Effector memory CD8-positive, alpha-beta T cell (primary cell): ENCODE results near the gene FIGN.

Source experiments
- ATAC-seq: fragments of 150-1000 bp; cut with Tn5 transposase; replicated peaks from 2 replicates; pipeline ENCODE4 v1.10.0; 2021; ENCODE audit warnings: mild to moderate bottlenecking, moderate library complexity
- DNase-seq, 3 experiments: peaks; one replicate each; pipeline ENCODE4 v3.0.0; 2021
- H3K27ac Mint-ChIP-seq, 2 donors: one replicate each; pipeline ENCODE4 v1.8.0; 2022; ENCODE audit warnings: mild to moderate bottlenecking in 2 of 2, mixed read lengths in 2 of 2, moderate library complexity in 2 of 2
- H3K27me3 Mint-ChIP-seq, 2 donors: one replicate each; pipeline ENCODE4 v1.8.0; 2022; ENCODE audit warnings: mixed read lengths in 2 of 2
- H3K36me3 Mint-ChIP-seq: one replicate; pipeline ENCODE4 v1.8.0; 2022; ENCODE audit warnings: mild to moderate bottlenecking, moderate library complexity, mixed read lengths; ENCODE audit not compliant: insufficient read depth
- H3K4me1 Mint-ChIP-seq, 2 donors: one replicate each; pipeline ENCODE4 v1.8.0; 2022; ENCODE audit warnings: low read depth in 2 of 2, mixed read lengths in 2 of 2
- H3K4me3 Mint-ChIP-seq, 2 donors: one replicate each; pipeline ENCODE4 v1.8.0; 2022; ENCODE audit warnings: mild to moderate bottlenecking in 2 of 2, mixed read lengths in 2 of 2, moderate library complexity in 2 of 2
- H3K9me3 Mint-ChIP-seq, 2 donors: one replicate each; pipeline ENCODE4 v1.8.0; 2022; ENCODE audit warnings: mixed read lengths in 2 of 2

The FIGN gene

DNA sequence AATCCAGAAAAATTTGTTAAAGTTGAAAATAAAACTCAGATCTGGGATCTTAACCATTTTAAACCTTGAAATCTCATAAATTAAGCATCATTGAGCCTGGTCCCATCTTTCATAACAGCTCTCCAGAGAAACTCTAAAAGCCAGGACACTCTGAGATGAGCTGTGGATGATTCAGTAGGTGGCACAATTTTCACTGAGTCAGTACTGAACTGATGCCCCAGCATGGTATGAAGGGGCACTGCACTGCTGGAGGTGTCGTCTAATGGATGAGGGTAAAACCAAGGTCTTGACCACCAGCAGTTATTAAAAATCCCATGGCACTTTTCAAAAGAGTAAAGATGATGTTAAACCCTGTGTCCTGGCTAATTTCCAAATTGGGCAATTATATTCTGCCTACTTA lies 170.6 kb downstream of the FIGN start:
- no peak overlapping the region for H3K27ac Mint-ChIP-seq
- H3K36me3 Mint-ChIP-seq: no peaks in the 10 kb centered on the region
- H3K4me1 Mint-ChIP-seq: no peaks in the 10 kb centered on the region
- H3K9me3 Mint-ChIP-seq: peaks cover 0 to 3% of the 10 kb centered on the region in 2 donors
- no peaks in the 10 kb centered on the region for H3K27me3 Mint-ChIP-seq
- no peak for ATAC-seq
- no peak for DNase-seq
- H3K4me3 Mint-ChIP-seq: no peak overlapping the region

DNA sequence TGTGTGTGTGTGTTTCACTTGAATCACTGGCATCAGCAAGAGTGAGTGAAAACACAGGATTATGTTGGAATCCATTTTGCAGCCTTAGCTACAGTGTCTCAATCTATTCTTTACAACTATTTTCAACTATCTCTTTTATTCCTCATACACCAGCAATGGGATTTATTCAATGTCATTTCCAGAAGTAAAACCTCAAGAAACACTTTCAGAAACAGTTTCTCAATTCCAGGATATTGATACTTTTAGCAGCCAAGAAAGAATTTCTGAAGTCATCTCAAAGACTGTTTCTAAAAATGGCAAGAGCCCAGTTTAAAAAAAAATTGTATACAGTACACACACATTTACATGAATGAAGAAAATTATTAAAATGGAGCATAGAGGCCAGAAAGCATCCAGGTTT lies 171.6 kb downstream of the FIGN start:
- Mint-ChIP-seq H3K27ac (no peak overlapping the region), H3K36me3 (no peaks in the 10 kb centered on the region), H3K4me3 (no peak overlapping the region), H3K9me3 (peaks cover 0 to 4% of the 10 kb centered on the region in 2 donors), H3K27me3 (no peaks in the 10 kb centered on the region), H3K4me1 (no peaks in the 10 kb centered on the region)
- DNase-seq (no peak), ATAC-seq (no peak)

DNA sequence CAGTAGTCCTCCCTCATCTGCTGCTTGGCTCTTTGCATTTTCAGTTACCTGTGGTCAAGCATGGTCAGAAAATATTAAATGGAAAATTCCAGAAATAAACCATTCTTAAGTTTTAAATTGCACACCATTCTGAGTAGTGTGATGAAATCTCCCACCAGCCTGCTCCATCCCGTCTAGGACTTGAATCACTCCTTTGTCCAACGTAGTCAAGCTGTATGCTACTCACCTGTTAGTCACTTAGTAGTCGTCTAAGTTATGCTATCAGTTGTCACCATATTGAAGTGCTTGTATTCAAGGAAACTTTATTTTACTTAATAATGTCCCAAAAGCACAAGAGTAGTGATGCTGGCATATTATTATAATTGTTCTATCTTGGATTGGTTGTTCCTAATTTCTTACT lies 172.5 kb downstream of the FIGN start:
- Mint-ChIP-seq H3K9me3 (peaks cover 0 to 4% of the 10 kb centered on the region in 2 donors), H3K4me3 (no peak overlapping the region), H3K27ac (no peak overlapping the region), H3K36me3 (no peaks in the 10 kb centered on the region), H3K27me3 (no peaks in the 10 kb centered on the region), H3K4me1 (no peaks in the 10 kb centered on the region)
- DNase-seq (no peak), ATAC-seq (no peak)

DNA sequence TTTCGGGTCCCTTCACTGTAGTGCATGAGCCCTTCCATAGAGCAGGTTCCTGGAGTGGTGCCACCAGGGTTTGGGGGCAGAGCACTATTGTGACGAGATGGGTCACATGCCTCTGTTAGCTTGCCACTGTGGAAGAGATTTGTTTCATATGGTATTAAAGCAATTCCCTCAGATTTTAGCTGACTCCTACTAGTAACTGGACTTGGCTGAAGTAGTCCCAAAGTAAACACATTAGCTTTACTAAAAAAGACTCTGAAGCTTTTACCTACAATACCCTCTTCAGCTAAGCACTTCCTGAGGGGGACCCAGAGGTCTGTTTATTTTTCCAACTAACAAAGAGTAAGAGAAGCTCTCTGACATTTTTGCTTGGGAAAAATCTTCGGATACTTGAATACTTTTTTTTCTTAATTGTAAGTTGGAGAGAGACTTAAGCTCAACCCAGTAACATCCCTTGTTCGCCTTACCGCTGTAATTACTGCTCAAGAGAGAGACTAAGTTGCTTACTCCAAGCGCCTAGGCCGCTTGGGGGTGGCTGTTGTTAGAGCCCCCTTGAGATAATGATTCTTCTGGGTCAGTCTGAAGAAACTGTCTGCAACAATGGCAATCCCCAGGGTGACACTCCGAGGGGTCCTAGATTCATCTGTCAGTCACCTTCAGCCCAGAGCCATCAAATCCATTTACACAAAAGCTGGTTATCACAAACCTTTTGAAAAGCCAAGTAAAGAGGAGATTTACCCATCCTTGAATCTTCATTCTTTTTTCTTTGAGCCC lies 177.4 kb downstream of the FIGN start:
- no peaks in the 10 kb centered on the region for H3K27me3 Mint-ChIP-seq
- DNase-seq (no peak), ATAC-seq (no peak)
- H3K4me1 Mint-ChIP-seq: no peaks in the 10 kb centered on the region
- no peaks in the 10 kb centered on the region for H3K36me3 Mint-ChIP-seq
- peaks cover 0 to 4% of the 10 kb centered on the region in 2 donors for H3K9me3 Mint-ChIP-seq
- H3K27ac Mint-ChIP-seq: no peak overlapping the region
- H3K4me3 Mint-ChIP-seq: no peak overlapping the region

DNA sequence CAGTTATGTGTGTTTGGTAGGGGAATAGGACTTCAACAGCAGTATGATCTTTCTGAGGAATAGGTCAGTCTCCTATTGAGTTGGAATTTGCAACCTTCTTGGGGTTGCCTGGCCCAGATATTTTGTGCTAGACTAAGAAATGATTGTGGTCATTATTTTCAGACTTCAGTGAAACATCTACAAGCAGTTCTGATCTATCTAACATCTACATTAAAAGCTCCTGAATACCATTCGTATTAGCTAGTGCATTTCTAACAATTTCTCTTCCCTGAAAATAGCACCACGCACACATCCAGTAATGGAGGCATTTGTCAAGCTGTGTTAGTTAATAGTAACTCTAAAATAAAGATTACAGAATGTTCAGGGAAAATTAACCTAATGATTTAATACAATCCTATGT lies 179.3 kb downstream of the FIGN start:
- Mint-ChIP-seq H3K4me3 (no peak overlapping the region), H3K36me3 (no peaks in the 10 kb centered on the region), H3K27ac (no peak overlapping the region), H3K4me1 (no peaks in the 10 kb centered on the region), H3K9me3 (peaks cover 0 to 4% of the 10 kb centered on the region in 2 donors), H3K27me3 (no peaks in the 10 kb centered on the region)
- ATAC-seq (no peak), DNase-seq (no peak)

DNA sequence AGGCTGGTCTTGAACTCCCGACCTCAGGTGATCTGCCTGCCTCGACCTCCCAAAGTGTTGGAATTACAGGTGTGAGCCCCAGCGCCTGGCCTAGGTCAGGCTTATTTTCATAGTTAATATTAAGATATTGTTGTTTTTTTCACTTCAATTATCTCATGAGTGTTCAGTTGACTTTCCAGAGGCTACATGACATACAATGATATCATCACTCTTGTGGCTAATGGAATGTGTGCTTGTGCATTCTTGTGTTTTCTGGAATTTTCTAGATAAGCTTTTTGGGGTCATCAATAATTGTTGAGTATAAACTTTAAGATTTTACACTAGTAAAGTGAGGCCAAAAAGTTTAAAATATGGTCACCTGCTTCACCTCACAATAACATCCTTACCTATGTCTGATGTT lies 180.9 kb downstream of the FIGN start:
- no peak overlapping the region for H3K27ac Mint-ChIP-seq
- peaks cover 0 to 1% of the 10 kb centered on the region in 2 donors for H3K9me3 Mint-ChIP-seq
- no peaks in the 10 kb centered on the region for H3K36me3 Mint-ChIP-seq
- no peaks in the 10 kb centered on the region for H3K4me1 Mint-ChIP-seq
- no peaks in the 10 kb centered on the region for H3K27me3 Mint-ChIP-seq
- DNase-seq (no peak), ATAC-seq (no peak)
- no peak overlapping the region for H3K4me3 Mint-ChIP-seq

DNA sequence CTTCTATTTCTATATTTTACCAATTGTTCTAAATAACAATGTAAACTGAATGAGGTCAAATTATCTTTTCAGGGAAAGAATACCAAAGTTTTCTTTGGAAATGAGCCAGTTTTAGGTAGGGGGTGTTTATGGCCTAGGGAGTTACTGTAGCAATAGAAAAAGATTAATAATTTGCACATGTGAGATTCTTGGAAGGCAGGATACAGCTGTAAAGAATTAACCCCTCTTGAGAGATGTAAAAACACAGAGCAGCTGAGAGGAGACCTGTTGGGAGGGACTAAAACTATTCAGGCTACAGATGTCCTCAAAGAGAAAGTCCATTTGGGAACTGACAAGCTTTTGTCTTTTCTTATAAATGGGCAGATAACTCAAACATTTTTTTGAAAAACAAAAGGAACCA lies 182.2 kb downstream of the FIGN start:
- Mint-ChIP-seq H3K27me3 (no peaks in the 10 kb centered on the region), H3K4me3 (no peak overlapping the region), H3K27ac (no peak overlapping the region), H3K9me3 (peaks cover 0 to 1% of the 10 kb centered on the region in 2 donors), H3K4me1 (no peaks in the 10 kb centered on the region), H3K36me3 (no peaks in the 10 kb centered on the region)
- no peak for ATAC-seq
- DNase-seq: no peak

DNA sequence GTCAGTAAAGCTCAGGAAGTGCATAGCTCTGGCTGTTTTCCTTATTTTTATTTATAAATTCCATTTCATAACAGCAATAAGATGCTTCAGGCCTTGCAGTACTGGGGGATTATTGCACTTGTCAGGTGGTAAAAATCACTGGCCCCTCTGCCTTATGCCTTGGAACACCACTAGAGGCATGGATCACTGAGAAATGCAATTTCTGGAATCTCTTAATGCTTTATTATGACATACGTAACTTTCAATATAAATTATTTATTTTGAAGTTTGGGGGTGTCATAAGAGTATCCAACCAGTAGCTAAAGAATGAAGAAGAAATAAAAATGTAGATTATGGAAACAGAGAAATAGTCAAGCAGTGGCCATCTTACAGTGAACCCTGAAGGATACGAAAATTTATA lies 183.1 kb downstream of the FIGN start:
- no peak overlapping the region for H3K27ac Mint-ChIP-seq
- no peaks in the 10 kb centered on the region for H3K27me3 Mint-ChIP-seq
- no peaks in the 10 kb centered on the region for H3K36me3 Mint-ChIP-seq
- ATAC-seq (no peak), DNase-seq (no peak)
- no peaks in the 10 kb centered on the region for H3K4me1 Mint-ChIP-seq
- peaks cover 0 to 1% of the 10 kb centered on the region in 2 donors for H3K9me3 Mint-ChIP-seq
- H3K4me3 Mint-ChIP-seq: no peak overlapping the region

DNA sequence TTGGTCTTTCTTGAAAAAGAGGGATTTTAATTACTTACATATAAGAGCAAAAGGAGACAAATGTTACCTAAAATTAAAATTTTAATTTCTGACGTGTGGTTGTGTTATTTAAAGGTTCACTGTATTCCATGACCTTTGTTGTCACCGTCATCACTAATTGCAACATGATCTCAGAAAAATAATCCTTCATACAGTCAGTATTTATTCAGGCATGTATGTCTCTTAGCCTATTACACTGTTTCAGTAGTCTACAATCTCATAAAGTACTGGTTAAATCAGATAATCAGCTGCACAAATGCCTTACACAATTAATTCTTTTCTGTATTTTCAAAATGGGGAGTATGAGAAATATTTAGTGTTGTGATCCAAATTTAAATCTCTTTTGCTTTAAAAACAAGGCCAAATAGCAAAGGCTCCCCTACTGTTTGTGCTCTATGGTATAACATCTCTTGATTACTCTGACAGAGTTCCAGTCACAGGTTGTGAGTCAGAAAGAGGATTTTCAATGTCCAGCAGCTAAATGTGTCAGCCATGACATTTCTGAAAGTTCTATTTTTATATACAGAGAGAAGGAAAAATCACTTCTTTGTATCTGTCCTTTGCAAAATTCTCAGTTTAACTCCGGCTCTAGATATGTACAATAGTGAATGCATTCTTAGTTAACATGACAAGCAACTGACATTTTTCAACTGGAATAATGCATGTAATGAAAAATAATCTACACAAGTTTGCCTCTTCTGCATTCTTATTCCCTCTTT lies 184.0 kb downstream of the FIGN start:
- Mint-ChIP-seq H3K27me3 (no peaks in the 10 kb centered on the region), H3K27ac (no peak overlapping the region), H3K4me3 (no peak overlapping the region), H3K36me3 (no peaks in the 10 kb centered on the region), H3K9me3 (peaks cover 0 to 4% of the 10 kb centered on the region in 2 donors), H3K4me1 (no peaks in the 10 kb centered on the region)
- ATAC-seq (no peak), DNase-seq (no peak)

DNA sequence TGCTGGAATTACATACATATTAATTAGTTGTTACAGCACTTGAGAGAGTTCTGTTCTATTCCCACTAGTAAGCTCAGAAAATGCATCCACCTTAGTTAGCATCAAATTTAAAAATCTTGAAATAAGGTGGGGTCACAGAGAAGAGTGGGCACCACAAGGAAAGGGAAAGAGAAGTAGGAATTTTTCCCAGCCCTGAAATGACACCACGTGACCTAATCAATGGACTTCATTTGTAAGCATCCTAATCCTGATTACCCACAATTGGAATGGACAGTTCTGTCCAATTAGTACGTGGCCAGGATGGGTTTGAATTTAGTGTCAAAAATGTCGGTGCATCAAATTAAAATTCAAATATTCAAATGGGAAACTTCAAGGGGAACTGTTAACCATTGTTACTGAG lies 186.8 kb downstream of the FIGN start:
- ATAC-seq (no peak), DNase-seq (no peak)
- H3K27me3 Mint-ChIP-seq: no peaks in the 10 kb centered on the region
- peaks cover 0 to 7% of the 10 kb centered on the region in 2 donors for H3K9me3 Mint-ChIP-seq
- H3K27ac Mint-ChIP-seq: no peak overlapping the region
- H3K4me1 Mint-ChIP-seq: no peaks in the 10 kb centered on the region
- H3K36me3 Mint-ChIP-seq: no peaks in the 10 kb centered on the region
- H3K4me3 Mint-ChIP-seq: no peak overlapping the region
